Stimulated activated CD4-positive, alpha-beta T cell treated with anti-CD3 and anti-CD28 coated beads, TNF-alpha, amount 100 ng/mL, for 48 hours (primary cell): ENCODE measurements around the gene ASIC4.

Experiments
- DNase-seq, 3 donors: peaks; one replicate each; pipeline ENCODE4 v3.0.0-alpha.2; 2020; ENCODE audit warnings: low read depth in 3 of 3

The ASIC4 gene

DNA sequence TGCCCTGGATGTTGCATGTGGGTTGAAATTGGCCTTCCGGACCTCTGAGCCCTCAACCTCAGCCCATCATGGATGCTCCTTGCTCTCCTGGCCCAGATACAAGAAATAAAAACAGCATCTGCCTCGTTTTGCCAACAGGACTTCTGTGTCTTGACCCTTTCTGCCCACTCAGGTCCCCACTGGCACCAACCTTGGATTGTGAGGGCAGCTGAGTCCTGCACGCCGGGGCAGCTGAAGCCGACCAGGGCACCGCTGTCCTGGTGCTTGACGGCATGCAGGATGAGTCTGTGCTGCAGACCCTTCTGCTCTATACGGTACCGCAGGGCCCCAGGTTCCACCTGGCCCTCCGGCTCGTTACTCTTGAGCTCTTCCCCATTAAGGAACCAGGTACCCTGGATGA is 52.4 kb downstream of the ASIC4 start:
- no peak for DNase-seq

DNA sequence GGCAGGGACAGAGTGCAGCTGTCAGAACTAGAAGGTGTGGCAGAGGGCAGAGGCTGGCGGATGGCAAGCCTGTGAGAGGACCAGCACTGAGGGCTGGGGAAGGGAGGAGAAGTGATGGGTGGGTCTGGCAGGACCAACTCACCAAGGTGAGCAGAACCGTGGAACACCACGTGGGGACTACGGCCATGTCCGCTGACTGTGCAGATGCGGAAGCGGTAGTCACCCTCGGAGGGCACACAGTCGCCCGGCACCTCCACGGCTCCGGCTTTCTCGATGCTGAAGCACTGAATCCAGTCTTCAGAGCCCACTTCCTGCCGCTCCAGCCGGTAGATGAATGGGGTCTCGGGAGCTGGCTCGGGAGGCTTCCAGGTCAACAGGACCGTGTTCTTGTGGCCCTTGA is 52.8 kb downstream of the ASIC4 start:
- no peak for DNase-seq

DNA sequence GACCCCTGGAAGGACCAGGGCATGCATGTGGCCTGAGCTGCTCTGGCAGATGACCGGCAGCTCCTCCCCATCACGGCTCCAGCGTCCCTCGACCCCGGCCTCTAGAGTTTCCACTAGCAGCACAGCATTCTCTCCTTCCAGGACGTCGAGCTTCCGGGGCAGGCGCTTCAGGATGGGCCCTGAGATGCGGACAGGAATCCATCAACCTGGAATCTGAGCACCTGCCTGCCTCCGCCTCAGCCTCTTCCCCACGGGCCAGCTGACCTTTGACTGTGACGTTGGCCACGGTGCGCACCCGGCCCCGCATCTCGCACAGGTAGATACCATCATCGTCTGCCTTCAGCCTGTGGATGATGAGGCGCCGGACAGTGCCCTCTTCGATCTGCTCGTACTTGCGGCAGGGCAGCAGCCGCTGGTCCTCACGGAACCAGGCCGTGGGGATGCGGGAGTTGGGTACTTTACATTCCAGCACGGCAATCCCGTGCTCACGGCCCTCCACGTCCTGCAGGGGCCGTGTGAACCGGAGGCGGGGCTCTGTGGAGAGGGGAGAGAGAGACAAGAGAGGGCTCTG is 53.6 kb downstream of the ASIC4 start:
- DNase-seq = no peak

DNA sequence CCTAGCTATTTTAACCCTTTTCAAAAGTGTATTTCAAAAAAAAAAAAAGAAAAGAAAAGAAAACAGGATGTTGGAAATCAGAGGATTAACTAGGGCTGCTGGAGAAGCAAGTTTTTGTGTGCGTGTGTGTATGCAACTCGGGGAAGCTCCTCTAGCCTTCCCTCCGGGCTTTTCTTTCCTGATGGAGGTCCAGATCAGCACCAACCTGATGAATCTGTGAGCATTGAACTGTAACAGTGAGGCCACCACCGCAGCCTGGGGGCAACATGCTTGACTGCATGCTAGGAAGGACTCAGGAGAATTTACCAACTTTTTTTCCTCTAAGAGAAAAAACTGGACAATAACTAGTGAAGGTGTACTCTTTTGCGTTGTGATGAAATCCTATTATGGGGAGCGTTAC is 54.8 kb downstream of the ASIC4 start:
- no peak for DNase-seq

DNA sequence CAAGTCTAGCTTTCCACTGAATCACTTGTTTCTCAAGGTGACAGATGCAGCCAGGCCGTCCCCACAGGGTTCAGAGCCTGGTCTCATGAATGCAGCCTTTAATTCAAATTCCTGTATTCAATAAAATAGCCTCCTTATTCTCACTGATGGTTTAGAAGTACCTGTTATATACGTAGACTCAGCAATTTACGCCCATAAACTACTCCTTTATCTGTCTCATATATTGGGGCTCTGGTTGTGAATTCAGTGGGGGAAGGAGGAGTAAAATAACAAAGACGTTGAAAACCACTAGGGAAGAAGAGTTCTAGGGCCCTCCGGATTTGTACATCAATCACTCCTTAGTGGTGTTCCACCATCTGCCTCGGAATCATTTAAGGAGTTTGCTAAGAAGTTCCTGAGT is 55.4 kb downstream of the ASIC4 start:
- DNase-seq = no peak

DNA sequence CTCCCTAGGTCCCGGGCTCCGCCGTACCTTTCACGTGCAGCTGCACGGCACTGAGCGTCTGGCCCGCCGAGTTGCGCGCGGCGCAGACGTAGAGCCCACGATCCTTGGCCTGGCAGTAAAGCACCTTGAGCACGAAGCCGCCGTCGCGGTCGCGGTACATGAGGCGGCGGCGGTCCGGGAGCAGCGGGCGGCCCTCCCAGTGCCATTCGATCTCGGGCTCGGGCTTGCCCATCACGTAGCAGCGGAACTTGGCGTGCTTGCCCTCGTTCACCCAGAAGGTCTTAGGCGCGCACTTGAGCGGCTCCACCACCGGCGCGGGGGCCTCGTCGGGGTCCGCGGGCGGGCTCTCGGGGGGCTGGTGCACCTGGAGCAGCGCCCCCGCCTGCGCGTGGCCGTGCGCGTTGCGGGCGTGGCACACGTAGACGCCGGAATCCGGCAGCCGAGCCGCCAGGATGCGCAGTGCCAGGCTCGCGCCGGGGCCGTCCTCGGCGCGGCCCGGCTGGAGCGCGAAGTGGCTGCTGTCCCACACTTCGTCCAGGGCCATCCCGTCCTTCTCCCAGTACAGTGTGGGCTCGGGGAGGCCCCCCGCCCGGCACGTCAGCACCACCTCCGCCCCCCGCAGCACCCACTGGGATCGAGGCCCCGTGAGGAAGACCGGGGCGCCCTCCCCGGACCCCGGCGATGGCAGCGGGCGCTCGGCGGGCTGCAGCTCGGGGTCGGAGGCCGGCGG is 56.1 kb downstream of the ASIC4 start:
- no peak for DNase-seq

DNA sequence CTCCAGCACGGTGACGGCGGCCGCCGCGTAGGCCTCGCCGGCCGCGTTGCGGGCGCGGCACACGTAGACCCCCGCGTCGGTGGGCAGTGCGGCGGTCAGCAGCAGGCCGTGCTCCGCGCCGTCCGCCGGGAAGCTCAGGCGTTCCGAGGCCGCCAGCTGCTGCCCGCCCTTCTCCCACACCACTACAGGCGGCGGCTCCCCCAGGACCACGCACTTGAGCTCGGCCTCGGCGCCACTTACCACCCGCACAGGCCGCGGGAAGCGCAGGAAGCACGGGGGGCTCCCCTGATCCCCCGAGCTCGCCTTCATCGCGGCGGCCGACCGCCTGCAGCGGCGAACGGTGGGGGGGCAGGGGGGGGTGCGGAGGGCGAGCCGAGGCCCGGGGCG is 56.6 kb downstream of the ASIC4 start:
- no peak for DNase-seq

DNA sequence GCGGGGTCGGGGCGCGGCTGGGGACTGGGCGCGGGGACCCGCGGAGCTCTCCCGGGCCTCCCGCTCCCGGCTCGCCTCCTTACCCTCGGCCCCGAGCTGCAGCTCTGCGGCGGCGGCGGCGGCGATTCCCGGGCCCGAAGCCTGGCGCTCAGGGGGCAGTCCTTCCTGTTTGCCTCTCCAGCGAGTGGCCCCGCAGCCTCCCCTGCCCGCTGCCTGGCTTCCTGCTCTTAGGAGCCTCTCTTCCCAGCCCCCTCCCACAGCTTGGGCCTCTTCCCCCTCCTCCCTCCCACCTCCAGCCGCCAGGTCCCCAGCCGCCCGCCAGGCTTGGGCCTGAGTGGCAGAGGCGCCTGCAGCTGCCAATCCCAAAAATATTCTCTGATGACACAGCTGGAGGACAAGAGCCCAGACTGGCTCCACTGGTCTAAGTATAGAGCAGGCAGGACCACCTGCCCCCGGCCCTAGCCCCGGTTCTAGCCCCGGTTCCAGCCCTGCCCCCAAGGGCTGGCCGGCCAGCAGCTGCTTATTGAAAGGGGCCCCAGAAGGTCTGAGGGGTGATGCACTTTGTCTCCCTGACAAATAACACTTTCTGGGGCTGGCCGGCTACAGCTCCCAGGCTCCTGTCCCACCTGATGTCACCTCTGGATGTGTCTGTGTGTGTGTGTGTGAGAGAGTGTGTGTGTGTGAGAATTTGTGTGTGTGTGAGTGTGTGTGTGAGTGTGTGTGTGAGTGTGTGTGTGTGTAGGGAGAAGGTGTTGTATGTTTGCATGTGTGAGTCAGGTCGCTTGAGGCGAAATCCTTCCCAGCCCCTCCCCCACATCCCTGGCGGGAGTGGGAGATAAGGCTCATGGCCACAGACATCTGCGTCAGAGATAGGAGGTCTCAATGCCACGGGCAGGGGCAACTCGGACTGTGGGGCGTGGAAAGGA is 57.3 kb downstream of the ASIC4 start, which contains the start of gene OBSL1:
TSS of gene OBSL1 (minus strand) at position 229 of the 926 bp plus-strand sequence. CDS start 307 bp downstream, outside the sequence.
- DNase-seq = no peak

DNA sequence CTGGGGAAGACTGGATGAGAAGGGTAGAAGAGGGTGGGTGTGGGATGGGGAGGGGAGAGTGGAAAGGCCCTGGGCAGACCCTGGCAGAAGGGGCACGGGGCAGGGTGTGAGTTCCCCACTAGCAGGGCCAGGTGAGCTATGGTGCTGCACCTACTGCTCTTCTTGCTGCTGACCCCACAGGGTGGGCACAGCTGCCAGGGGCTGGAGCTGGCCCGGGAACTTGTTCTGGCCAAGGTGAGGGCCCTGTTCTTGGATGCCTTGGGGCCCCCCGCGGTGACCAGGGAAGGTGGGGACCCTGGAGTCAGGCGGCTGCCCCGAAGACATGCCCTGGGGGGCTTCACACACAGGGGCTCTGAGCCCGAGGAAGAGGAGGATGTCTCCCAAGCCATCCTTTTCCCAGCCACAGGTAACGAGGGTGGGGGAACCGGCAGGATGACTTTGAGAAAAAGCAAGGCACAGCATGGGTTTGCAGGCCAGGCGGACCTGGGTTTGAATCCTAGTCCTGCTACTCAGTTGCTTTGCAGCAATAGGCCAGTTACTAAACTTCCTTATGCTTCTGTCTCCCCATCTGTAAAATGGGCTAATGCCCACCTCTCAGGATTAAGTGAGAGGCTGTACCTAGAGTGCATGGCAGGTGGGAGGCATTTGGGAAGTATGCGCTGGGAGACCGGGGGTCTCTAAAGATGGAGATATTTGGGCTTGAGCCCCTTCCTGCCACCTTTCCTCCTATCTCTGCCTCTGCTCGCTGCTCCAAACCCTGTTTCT is 58.1 kb downstream of the ASIC4 start, which contains the start of gene INHA:
TSS of gene INHA (plus strand) at position 74 of the 765 bp plus-strand sequence. CDS start at position 139, 65 bp downstream.
- DNase-seq = no peak

DNA sequence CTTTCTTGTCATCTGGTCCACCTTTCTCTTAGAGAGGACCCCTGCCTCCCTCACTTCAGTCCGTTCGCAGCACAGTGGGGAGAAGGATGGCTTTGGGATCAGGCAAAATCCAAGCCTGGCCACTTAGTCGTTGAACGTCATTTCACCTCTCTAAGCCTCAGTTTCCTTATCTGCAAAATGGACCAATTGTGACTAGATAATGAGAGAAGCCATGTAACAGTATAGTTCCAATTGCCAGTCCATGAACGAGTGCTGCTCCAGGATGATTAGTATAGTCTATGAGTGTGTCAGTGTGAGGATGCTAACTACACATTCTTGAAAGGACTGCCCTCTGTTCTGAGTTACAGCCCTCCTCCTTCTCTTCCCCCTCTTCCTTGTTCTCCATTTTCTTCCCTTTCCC is 58.9 kb downstream of the ASIC4 start:
- no peak for DNase-seq

DNA sequence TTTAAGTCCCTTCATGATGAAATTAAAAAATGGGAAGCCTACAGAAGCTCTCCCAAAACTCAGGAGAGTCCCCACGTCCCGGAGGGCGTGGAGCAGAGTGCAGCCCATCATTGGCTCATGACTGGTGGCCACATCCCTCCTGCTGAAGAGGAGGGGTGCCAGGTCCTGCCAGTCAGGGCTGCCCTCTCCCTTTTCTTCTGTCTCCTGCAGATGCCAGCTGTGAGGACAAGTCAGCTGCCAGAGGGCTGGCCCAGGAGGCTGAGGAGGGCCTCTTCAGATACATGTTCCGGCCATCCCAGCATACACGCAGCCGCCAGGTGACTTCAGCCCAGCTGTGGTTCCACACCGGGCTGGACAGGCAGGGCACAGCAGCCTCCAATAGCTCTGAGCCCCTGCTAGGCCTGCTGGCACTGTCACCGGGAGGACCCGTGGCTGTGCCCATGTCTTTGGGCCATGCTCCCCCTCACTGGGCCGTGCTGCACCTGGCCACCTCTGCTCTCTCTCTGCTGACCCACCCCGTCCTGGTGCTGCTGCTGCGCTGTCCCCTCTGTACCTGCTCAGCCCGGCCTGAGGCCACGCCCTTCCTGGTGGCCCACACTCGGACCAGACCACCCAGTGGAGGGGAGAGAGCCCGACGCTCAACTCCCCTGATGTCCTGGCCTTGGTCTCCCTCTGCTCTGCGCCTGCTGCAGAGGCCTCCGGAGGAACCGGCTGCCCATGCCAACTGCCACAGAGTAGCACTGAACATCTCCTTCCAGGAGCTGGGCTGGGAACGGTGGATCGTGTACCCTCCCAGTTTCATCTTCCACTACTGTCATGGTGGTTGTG is 60.4 kb downstream of the ASIC4 start:
- DNase-seq = no peak

DNA sequence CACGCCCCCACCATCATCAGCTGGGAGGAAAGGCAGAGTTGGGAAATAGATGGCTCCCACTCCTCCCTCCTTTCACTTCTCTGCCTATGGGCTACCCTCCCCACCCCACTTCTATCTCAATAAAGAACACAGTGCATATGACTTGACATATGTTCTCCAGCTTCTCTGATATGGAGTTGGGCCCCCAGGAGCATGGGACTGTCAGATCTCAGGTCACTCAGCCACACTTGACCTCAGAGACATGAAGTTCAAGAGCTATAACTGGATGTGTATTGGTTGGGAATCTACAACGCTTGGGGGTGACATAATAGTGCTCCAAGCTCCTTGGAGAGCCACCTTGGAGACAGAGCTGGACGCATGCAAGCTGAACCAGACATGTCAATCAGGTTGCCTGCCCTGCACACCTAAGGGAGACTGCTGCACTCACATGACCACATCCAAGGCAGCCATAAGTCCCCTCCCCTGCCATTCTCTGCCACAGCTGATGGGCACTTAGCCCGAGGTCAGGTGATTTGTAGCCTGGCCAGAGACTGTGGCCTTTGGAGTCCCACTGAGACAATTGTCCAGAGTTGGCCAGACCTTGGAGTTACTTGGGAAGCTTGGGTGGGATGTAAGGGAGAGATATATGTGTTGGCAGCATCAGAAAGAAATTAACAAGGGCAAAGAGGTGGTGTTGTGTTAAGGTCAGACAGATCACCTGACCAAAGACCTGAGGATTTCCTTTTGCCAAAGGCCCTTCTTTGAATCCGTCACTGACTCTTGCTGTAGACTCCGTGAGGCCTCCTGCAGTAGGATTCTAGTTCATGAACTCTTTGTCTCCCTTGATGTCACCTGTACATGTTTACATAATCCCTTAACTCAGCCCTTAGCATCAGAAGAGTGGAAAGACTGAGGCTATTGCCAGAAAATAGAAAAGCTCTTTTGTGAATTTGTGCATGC is 61.6 kb downstream of the ASIC4 start:
- DNase-seq = no peak

DNA sequence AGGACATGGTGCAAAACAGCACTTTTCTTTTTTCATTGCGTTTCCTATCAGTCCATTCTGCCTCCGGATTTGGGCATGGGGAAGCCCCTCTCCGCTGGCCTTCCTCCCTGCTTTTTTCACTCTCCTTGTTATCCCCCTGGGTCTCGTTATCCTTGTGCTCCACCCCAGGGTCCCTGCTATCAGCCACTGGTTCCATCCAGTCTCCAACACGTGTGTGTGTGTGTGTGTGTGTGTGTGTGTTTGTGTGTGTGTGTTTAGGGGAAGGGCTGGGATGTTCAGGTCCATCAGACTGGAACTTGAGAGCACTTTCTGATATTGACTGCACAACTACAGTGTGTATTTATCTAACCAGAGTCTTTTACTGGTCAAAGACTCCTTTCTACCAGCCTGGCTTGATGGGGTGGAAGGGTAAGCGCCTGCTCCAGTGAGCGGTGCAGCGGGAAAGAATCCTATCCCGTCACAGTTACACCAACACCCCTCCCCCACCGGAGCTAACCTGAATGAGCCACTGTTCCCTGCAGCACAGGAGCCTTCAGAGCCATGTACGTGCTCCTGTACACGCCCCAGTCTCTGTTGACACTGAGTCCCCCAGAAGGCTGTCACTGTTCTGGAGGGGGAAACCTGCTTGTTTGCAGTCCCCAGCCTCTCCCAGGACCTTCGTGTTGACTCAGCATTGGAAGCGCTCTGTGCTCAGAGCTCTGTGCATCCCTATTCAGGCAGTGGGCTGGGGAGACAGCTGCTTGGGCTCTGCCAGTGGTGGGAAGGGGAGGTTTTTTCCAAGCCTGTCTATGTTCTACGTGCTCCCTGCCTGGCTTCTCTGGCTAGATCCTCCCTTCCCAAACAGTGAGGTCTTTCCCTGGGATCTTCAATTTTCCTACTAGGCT is 62.5 kb downstream of the ASIC4 start:
- no peak for DNase-seq

DNA sequence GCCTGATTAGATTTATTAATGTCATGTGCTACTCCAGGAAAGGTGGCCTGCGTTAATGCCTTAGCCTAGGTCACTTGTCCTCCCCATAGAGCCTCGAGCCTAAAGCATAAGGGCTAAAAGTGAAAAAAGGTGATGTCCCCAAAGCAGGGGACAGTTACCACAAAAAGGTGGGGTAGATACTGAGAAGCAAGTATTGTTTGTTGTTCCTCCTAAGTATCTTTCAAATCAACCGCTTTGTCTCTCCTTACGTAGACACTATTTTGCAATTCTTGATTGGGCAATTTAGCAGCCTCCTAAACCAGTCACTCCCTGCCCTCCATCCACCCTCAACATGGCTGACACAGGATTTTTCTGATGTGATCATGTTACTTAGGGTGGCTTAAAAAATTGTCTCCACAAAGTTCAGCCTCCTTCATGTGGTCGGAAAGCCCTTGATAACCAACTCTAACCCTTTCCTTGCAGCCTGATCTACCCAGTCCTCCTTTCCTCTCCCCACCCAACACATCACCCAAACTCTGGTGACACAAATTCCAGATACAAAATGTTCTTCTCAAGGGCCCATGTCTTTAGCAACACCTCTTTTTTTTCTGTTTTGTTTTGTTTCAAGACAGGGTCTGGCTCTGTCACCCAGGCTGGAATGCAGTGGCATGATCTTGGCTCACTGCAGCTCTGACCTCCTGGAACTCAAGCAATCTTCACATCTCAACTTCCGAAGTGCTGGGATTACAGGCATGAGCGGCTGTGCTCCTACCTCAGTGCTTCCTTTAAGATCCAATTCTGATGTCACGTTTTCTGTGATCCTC is 64.7 kb downstream of the ASIC4 start:
- no peak for DNase-seq

DNA sequence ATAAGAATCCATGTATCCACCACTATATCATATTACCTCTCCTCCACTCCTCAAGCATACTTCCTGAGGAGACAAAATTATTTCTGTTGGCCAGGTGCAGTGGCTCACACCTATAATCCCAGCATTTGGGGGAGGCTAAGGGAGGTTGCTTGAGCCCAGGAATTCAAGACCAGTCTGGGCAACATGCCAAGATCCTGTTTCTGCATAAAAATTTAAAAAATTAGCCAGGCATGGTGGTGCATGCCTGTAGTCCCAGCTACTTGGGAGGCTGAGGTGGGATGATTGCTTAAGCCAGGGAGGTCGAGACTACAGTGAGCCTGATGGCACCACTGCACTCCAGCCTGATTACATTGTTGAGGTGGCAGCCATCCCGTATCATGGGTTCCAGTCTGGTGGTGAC is 67.1 kb downstream of the ASIC4 start:
- no peak for DNase-seq
